ENCODE results near the gene TBC1D7. TPM values are rescaled to one million over a fixed set of nuclear protein-coding genes. Genes with fewer than 3 reads are reported as not detected.

Gene TBC1D7
- total RNA-seq, 1 experiment from 2014 or later, result 44.9 TPM

GRCh38 chr6:13319891-13320564 lies 8.3 kb downstream of the TBC1D7 start:
- ATAC-seq (no peak), DNase-seq (ENCODE audit: low spot score) (no peak)
- Mint-ChIP-seq H3K4me3 (no peak overlapping the region), H3K9me3 (no peaks in the 10 kb centered on the region), H3K27me3 (ENCODE audit: low read depth) (no peaks in the 10 kb centered on the region), H3K4me1 (no peaks in the 10 kb centered on the region), H3K36me3 (peaks cover 78% of the 10 kb centered on the region), H3K27ac (no peak overlapping the region)
- TF ChIP-seq TEAD1 (CRISPR knock-in tag; IDR thresholded peaks at IDR 0.05) (no peak), ARID4B (CRISPR knock-in tag; IDR thresholded peaks at IDR 0.05; ENCODE audit: borderline replicate concordance) (no peak), ETV6 (CRISPR knock-in tag; IDR thresholded peaks at IDR 0.05) (no peak), ZNF532 (CRISPR knock-in tag; IDR thresholded peaks at IDR 0.05; ENCODE audit: borderline replicate concordance) (no peak), SMAD3 (CRISPR knock-in tag; IDR thresholded peaks at IDR 0.05; ENCODE audit: borderline replicate concordance) (no peak), AR (CRISPR knock-in tag; IDR thresholded peaks at IDR 0.05) (no peak), ATF1 (CRISPR knock-in tag; IDR thresholded peaks at IDR 0.05) (no peak), MAX (CRISPR knock-in tag; IDR thresholded peaks at IDR 0.05) (no peak), ZNF423 (CRISPR knock-in tag; IDR thresholded peaks at IDR 0.05) (no peak), USF1 (CRISPR knock-in tag; IDR thresholded peaks at IDR 0.05) (no peak), ERG (CRISPR knock-in tag; IDR thresholded peaks at IDR 0.05) (no peak), E2F1 (CRISPR knock-in tag; IDR thresholded peaks at IDR 0.05) (no peak), ZNF281 (CRISPR knock-in tag; IDR thresholded peaks at IDR 0.05) (no peak), JAZF1 (CRISPR knock-in tag; IDR thresholded peaks at IDR 0.05) (no peak), ATF3 (CRISPR knock-in tag; conservative IDR thresholded peaks at IDR 0.05) (no peak), ZNF512 (CRISPR knock-in tag; IDR thresholded peaks at IDR 0.05; ENCODE audit: borderline replicate concordance) (no peak)
- ChIA-PET POLR2A (no interaction called here), CTCF (no interaction called here)

All from WTC11 (cell line).